Fibroblast of lung (primary cell): ENCODE data around the gene TFCP2.

Experiments
- EZH2 ChIP-seq: IDR thresholded peaks from 2 replicates; pipeline ENCODE4 v1.5.1; 2012; ENCODE audit warnings: low read length, control low read depth, mild to moderate bottlenecking; ENCODE audit errors: missing control alignments
- TF ChIP-seq, protein P1 (sequence below), 2 donors: IDR thresholded peaks in 1 of 2; conservative IDR thresholded peaks in 1 of 2; 1 replicate in 1 of 2; 2 replicates in 1 of 2; pipeline ENCODE4 v1.5.1; 2011 to 2012; ENCODE audit warnings: low read length in 2 of 2, control low read depth in 1 of 2, inconsistent platforms in 1 of 2, low read depth in 1 of 2, mild to moderate bottlenecking in 1 of 2

DNA sequence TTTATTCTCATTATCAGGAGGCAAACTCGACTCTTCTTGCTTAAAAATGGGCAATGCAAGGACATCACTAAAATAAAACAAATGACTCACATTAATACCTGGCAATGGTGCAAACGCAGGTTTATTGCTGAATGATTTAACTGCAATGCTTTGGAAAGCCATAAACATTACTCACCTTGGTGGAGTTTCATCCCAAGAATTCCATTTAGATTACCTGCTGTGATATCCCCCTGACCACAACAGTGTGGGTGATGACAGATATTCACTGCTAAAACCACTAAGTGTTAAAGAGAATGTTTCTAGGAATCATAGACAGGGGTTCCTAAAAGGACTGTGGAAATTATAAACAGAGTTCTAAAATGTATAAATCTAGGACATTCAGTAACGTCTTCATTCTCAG, 54.2 kb downstream of the TFCP2 start:
- TF ChIP-seq, protein P1, sequence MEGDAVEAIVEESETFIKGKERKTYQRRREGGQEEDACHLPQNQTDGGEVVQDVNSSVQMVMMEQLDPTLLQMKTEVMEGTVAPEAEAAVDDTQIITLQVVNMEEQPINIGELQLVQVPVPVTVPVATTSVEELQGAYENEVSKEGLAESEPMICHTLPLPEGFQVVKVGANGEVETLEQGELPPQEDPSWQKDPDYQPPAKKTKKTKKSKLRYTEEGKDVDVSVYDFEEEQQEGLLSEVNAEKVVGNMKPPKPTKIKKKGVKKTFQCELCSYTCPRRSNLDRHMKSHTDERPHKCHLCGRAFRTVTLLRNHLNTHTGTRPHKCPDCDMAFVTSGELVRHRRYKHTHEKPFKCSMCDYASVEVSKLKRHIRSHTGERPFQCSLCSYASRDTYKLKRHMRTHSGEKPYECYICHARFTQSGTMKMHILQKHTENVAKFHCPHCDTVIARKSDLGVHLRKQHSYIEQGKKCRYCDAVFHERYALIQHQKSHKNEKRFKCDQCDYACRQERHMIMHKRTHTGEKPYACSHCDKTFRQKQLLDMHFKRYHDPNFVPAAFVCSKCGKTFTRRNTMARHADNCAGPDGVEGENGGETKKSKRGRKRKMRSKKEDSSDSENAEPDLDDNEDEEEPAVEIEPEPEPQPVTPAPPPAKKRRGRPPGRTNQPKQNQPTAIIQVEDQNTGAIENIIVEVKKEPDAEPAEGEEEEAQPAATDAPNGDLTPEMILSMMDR (conservative IDR thresholded peaks at IDR 0.05 in 1 of 2, IDR thresholded peaks at IDR 0.05 in 1 of 2; ENCODE audit: low read depth in 1 of 2, low read length in 2 of 2) = no peak
- TF ChIP-seq EZH2 = no peak
